ENCODE measurements around the gene HAP1.
A peak's percentile ranks its signal among the peaks of the same experiment; 100 is the strongest.

Gene HAP1

GRCh38 chr17:41763327-41763726, 28.9 kb upstream of the HAP1 start:
- no peak for DNase-seq

- no peak for DNase-seq
Measured at GRCh38 chr17:41762841-41763240, 28.4 kb upstream of the HAP1 start.

- DNase-seq = no peak
Measured at GRCh38 chr17:41762391-41762790, 27.9 kb upstream of the HAP1 start.

GRCh38 chr17:41760878-41761277, 26.4 kb upstream of the HAP1 start:
- DNase-seq = no peak

GRCh38 chr17:41758601-41759000, 24.2 kb upstream of the HAP1 start:
- no peak for DNase-seq

- no peak for DNase-seq
Measured at GRCh38 chr17:41754066-41754465, 19.6 kb upstream of the HAP1 start.

GRCh38 chr17:41751288-41751687, 16.8 kb upstream of the HAP1 start:
- no peak for DNase-seq

GRCh38 chr17:41750862-41751261, 16.4 kb upstream of the HAP1 start:
- DNase-seq = no peak

- no peak for DNase-seq
Measured at GRCh38 chr17:41748275-41748674, 13.8 kb upstream of the HAP1 start.

- no peak for DNase-seq
Measured at GRCh38 chr17:41741709-41742108, 7.3 kb upstream of the HAP1 start.

GRCh38 chr17:41740506-41740905, 6.1 kb upstream of the HAP1 start:
- DNase-seq = no peak

- no peak for DNase-seq
Measured at GRCh38 chr17:41739661-41740352, 5.4 kb upstream of the HAP1 start.

GRCh38 chr17:41738801-41739112, 4.3 kb upstream of the HAP1 start:
- no peak for DNase-seq

GRCh38 chr17:41738077-41738800, 3.8 kb upstream of the HAP1 start:
- DNase-seq = peak; percentile 71

- no peak for DNase-seq
Measured at GRCh38 chr17:41737680-41738023, 3.2 kb upstream of the HAP1 start.

GRCh38 chr17:41736983-41737679, 2.7 kb upstream of the HAP1 start:
- DNase-seq = no peak

- no peak for DNase-seq
Measured at GRCh38 chr17:41735744-41736143, 1.3 kb upstream of the HAP1 start.

- DNase-seq = no peak
Measured at GRCh38 chr17:41734949-41735313, 488 bp upstream of the HAP1 start.

- DNase-seq = no peak
Measured at GRCh38 chr17:41733348-41734138, 900 bp downstream of the HAP1 start.

- DNase-seq = no peak
Measured at GRCh38 chr17:41731836-41732235, 2.6 kb downstream of the HAP1 start.

GRCh38 chr17:41730479-41730878, 4.0 kb downstream of the HAP1 start:
- DNase-seq = no peak

- no peak for DNase-seq
Measured at GRCh38 chr17:41728056-41728455, 6.4 kb downstream of the HAP1 start.

GRCh38 chr17:41725134-41725533, 9.3 kb downstream of the HAP1 start:
- no peak for DNase-seq

Data from COR-L47 (cell line).